Astrocyte (in vitro differentiated cells and primary cell): Measurements from ENCODE around the gene KRT4.

Source experiments
- EZH2 ChIP-seq: IDR thresholded peaks from 2 replicates; pipeline ENCODE4 v1.6.1; 2012; ENCODE audit warnings: mild to moderate bottlenecking, low read length, inconsistent platforms; ENCODE audit not compliant: insufficient read depth
- TF ChIP-seq, protein P1 (sequence below): IDR thresholded peaks from 2 replicates; pipeline ENCODE4 v1.5.1; 2011; ENCODE audit warnings: low read depth, mild to moderate bottlenecking, inconsistent platforms, low read length, moderate library complexity; ENCODE audit not compliant: insufficient read depth

GRCh38 chr12:52824741-52825410, 11.0 kb upstream of the KRT4 start:
- TF ChIP-seq, protein P1, sequence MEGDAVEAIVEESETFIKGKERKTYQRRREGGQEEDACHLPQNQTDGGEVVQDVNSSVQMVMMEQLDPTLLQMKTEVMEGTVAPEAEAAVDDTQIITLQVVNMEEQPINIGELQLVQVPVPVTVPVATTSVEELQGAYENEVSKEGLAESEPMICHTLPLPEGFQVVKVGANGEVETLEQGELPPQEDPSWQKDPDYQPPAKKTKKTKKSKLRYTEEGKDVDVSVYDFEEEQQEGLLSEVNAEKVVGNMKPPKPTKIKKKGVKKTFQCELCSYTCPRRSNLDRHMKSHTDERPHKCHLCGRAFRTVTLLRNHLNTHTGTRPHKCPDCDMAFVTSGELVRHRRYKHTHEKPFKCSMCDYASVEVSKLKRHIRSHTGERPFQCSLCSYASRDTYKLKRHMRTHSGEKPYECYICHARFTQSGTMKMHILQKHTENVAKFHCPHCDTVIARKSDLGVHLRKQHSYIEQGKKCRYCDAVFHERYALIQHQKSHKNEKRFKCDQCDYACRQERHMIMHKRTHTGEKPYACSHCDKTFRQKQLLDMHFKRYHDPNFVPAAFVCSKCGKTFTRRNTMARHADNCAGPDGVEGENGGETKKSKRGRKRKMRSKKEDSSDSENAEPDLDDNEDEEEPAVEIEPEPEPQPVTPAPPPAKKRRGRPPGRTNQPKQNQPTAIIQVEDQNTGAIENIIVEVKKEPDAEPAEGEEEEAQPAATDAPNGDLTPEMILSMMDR, result no peak
- TF ChIP-seq EZH2, result no peak
